Astrocyte of the cerebellum (primary cell): Measurements from ENCODE around the gene CUL5.

ENCODE experiments used
- DNase-seq: peaks from one replicate; pipeline ENCODE4 v3.0.0-alpha.2; 2011; ENCODE audit warnings: low read depth
- H3K4me3 ChIP-seq: 2 replicates; pipeline ENCODE4 v1.5.1; 2011; ENCODE audit warnings: mild to moderate bottlenecking, low read depth, low read length, moderate library complexity
- in situ Hi-C: cut with HindIII; loops from 2 replicates; pipeline ENCODE4 v1.10.0; 2017; ENCODE audit warnings: low sequenced_read_pairs
- TF ChIP-seq, protein P1 (sequence below): IDR thresholded peaks from 2 replicates; pipeline ENCODE4 v1.5.1; 2012; ENCODE audit warnings: low read length, low read depth, moderate library complexity, mild to moderate bottlenecking; ENCODE audit errors: missing control alignments

Gene CUL5

DNA sequence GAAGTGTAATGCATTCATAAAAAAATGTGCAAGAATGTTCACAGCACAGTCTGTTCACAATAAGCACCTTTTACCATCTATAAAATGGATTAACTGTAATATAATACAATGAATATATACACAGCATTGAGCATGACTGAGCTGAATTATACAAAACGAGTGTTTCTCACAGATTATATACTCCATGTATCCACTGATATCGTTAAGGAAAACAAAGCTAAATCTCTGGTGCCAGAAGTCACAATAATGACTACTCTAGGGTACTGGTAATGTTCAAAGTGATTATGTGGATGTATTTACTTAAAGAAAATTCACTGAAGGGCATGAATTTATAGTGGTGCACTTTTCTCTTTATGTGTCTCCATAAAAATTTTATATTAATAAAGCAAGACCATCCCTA is 145.9 kb downstream of the CUL5 start:
- in situ Hi-C loops = no loop called here
- TF ChIP-seq, protein P1, sequence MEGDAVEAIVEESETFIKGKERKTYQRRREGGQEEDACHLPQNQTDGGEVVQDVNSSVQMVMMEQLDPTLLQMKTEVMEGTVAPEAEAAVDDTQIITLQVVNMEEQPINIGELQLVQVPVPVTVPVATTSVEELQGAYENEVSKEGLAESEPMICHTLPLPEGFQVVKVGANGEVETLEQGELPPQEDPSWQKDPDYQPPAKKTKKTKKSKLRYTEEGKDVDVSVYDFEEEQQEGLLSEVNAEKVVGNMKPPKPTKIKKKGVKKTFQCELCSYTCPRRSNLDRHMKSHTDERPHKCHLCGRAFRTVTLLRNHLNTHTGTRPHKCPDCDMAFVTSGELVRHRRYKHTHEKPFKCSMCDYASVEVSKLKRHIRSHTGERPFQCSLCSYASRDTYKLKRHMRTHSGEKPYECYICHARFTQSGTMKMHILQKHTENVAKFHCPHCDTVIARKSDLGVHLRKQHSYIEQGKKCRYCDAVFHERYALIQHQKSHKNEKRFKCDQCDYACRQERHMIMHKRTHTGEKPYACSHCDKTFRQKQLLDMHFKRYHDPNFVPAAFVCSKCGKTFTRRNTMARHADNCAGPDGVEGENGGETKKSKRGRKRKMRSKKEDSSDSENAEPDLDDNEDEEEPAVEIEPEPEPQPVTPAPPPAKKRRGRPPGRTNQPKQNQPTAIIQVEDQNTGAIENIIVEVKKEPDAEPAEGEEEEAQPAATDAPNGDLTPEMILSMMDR = no peak
- no peak for DNase-seq
- no peak overlapping the region for H3K4me3 ChIP-seq
